Measurements from ENCODE around the gene RPL18. TPM values are rescaled to one million over a fixed set of nuclear protein-coding genes. Genes with fewer than 3 reads are reported as not detected.

The RPL18 gene
- total RNA-seq, 2 experiments from 2014 or later = 1,511 to 1,528 TPM

DNA sequence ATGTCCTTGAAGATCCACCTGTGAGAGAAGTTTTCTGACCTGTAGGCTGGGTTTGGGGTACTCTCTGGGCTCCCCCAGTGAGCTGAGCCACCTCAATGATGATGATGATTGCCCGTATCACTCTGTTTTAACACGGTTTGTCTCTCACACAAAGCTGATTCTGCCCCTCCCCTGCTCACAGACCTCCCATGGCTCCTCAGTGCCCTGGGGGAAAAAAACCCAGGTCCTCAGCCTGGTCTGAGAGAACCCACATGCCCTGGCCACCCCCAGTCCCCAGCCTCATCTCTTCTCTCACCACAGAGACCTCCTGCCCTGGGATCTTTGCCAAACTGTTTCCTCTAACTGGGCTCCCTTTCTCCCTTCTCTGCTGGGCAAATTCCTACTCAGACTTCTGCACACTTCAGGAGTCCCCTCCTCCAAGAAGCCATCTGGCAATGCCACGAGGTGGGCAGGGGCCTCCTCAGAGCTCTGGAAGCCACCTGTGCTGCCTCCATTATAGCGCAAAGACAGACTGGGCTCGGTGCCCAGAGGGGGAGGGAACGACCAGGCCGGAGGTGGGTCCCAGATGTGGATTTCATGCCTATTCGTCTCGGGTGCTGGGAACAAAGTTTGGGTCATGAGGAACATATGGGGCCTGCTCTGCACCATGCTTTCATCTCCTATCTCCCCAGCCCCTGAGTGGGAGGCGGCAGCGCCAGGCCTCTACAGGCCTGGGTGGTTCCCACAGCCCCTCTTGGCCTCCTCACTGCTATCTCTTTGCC, 35.5 kb upstream of the RPL18 start:
- no peak overlapping the region for H3K4me3 Mint-ChIP-seq
- H3K27me3 Mint-ChIP-seq = peaks cover 10% of the 10 kb centered on the region
- no peaks in the 10 kb centered on the region for H3K9me3 Mint-ChIP-seq
- peaks cover 20% of the 10 kb centered on the region for H3K4me1 Mint-ChIP-seq
- H3K36me3 Mint-ChIP-seq (ENCODE audit: low read depth) = no peaks in the 10 kb centered on the region
- H3K27ac Mint-ChIP-seq = no peak overlapping the region
- ChIA-PET CTCF (no interaction called here), POLR2A (no interaction called here)
- no peak for DNase-seq

DNA sequence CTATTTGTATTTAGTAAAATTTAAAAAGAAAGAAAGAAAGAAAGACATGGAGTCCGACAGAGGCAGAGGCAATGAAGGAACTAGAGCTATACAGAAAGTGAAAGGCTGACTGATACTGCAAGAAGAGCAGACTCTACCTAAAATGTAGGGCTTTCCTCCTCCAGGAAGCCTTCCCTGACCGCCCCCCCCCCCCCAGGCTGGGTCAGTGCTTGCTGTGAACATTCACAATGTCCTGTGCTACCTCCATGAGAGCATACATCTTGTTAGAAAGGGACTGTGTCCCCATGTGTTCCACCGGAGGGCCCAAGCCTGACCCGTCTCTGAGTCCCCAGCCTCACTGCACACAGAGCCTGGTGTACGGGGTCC, 32.7 kb upstream of the RPL18 start:
- POLR2A ChIA-PET = no interaction called here
- no peak overlapping the region for H3K4me3 Mint-ChIP-seq
- no peaks in the 10 kb centered on the region for H3K36me3 Mint-ChIP-seq (ENCODE audit: low read depth)
- H3K4me1 Mint-ChIP-seq = peaks cover 36% of the 10 kb centered on the region
- CTCF ChIA-PET = no interaction called here
- no peaks in the 10 kb centered on the region for H3K9me3 Mint-ChIP-seq
- H3K27ac Mint-ChIP-seq = no peak overlapping the region
- peaks cover 2% of the 10 kb centered on the region for H3K27me3 Mint-ChIP-seq
- no peak for DNase-seq

DNA sequence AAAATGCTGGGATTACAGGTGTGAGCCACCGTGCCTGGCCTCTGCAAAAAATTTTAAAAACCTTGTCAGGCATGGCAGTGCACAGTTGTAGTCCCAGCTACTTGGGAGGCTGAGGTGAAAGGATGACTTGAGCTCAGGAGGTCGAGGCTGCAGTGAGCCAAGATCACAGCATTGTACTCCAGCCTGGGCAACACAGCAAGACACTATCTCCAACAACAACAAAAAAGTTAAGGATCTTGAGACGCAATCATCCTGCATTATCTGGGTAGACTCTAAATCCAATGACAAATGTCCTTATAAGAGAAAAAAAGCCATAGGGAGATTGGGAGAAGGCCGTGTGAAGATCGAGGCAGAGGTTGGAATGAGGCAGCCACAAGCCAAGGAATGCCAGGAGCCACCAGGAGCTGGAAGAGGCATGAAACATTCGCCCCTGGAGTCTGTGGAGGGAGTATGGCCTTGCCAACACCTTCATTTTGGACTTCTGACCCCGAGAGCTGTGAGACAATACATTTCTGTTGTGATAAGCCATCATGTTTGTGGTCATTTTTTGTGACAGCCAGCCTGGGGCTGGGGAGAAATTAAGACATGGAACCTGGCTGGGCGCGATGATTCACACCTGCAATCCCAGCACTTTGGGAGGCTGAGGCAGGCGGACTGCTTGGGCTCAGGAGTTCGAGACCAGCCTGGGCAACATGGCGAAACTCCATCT, 32.1 kb upstream of the RPL18 start:
- H3K36me3 Mint-ChIP-seq (ENCODE audit: low read depth) = no peaks in the 10 kb centered on the region
- POLR2A ChIA-PET = no interaction called here
- H3K27ac Mint-ChIP-seq = no peak overlapping the region
- DNase-seq = no peak
- H3K4me3 Mint-ChIP-seq = no peak overlapping the region
- H3K4me1 Mint-ChIP-seq = peaks cover 39% of the 10 kb centered on the region
- peaks cover under 1% of the 10 kb centered on the region for H3K27me3 Mint-ChIP-seq
- H3K9me3 Mint-ChIP-seq = no peaks in the 10 kb centered on the region
- CTCF ChIA-PET = no interaction called here

DNA sequence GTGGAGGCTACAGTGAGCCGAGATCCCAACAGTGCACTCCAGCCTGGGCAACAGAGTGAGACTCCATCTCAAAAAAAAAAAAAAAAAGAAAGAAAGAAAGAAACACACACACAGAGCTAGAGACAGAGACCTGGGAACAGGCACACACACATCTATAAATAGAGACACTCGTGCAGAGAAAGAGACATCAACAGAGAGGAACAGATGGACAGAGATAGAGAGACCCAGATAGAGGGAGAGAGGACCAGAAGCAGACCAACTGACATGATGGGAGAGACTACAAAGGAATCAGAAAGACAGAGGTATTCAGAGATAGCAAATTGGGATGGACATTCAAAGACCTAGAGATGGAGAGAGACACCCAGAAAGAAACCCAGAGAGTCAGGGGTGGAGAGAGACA, 29.2 kb upstream of the RPL18 start:
- H3K27me3 Mint-ChIP-seq = peaks cover 6% of the 10 kb centered on the region
- H3K4me1 Mint-ChIP-seq = peaks cover 52% of the 10 kb centered on the region
- ChIA-PET POLR2A (no interaction called here), CTCF (interaction anchor here (0.7 kb wide), 2 partner anchors 182 to 1342 kb away, joined by 3 read pairs; no protein-coding TSS in a partner anchor)
- no peak overlapping the region for H3K4me3 Mint-ChIP-seq
- peak overlapping the region; percentile 11 for H3K27ac Mint-ChIP-seq
- no peaks in the 10 kb centered on the region for H3K36me3 Mint-ChIP-seq (ENCODE audit: low read depth)
- no peaks in the 10 kb centered on the region for H3K9me3 Mint-ChIP-seq
- DNase-seq = no peak

DNA sequence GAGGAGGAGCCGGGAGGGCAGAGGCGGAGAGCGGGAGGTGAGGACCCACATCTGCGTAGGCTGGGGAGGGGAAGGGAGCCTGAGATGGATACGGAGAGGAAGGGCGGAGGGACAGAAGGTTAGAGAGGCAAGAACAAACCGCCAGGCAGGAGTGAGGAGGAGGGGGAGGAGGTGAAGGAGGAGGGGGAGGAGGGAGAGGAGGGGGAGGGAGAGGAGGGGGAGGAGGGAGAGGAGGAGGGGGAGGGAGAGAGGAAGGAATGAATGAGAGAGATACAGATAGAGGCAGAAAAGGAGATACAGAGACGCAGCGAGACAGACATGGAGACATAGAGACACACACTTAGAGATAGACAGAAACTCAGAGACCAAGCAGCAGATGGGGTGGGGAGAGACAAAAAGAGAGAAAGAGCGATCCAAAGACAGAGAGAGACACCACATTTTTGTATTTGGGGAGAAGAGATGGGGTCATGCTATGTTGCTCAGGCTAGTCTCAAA, 27.8 kb upstream of the RPL18 start:
- H3K27ac Mint-ChIP-seq = peak overlapping the region; percentile 9
- H3K9me3 Mint-ChIP-seq = no peaks in the 10 kb centered on the region
- CTCF ChIA-PET = interaction anchor here (1.0 to 2.2 kb wide), 3 partner anchors 13 to 347 kb away, joined by 3 to 9 read pairs (median 5); partner anchors contain the start of genes GYS1 and RUVBL2
- POLR2A ChIA-PET = interaction anchor here (1.0 to 2.7 kb wide), 6 partner anchors 9 to 324 kb away, joined by 3 to 15 read pairs (median 4); partner anchors contain the start of gene DBP
- peaks cover 6% of the 10 kb centered on the region for H3K27me3 Mint-ChIP-seq
- H3K4me3 Mint-ChIP-seq = peak overlapping the region; percentile 53
- no peaks in the 10 kb centered on the region for H3K36me3 Mint-ChIP-seq (ENCODE audit: low read depth)
- H3K4me1 Mint-ChIP-seq = peaks cover 46% of the 10 kb centered on the region
- no peak for DNase-seq

DNA sequence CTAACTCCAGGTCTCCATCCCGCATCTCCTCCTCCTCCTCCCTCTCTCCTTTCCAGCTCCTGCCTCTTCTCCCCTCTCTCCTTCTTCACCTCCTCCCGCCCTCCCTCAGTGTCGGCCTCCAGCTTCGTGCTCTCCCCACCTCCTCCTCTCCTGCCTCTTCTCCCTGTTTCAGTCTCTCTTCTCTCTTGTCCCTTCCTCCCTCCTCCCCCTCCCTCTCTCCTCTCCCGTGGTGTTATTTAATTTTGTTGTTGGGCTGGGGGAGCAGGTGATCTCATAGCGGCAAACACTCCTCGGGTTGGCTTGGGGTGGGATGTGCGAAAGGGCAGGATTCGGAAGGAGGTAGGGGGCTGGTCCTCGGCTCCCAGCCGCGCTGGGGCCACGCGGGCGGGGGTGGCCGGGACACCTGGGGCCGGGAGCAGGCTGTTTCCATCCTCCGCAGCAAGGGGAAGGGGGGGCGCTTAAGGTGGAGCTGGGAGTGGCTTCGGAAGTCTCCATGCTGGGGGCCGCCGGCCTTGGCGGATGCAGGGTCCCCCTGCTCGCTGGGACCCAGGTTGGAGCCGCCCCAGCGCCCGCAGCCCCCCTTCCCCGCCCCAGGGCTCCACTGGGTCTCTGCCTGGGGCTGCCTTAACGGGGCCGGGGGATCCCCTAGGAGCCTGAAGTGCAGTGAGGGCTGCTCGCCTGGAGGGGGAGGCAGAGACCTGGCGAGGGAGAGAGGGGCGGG, 27.2 kb upstream of the RPL18 start, which contains the start of gene CA11:
CA11 (minus strand) TSS at position 187 of the 721 bp plus-strand sequence. CDS start 555 bp downstream, outside the sequence.
- peak within 1 kb of the TSS; percentile 73 for H3K27ac Mint-ChIP-seq
- H3K4me3 Mint-ChIP-seq = peak within 1 kb of the TSS; percentile 77
- DNase-seq = peak; percentile 92
- peaks cover 46% of the 10 kb centered on the region for H3K4me1 Mint-ChIP-seq
- H3K27me3 Mint-ChIP-seq = peaks cover 6% of the 10 kb centered on the region
- CTCF ChIA-PET = interaction anchor here (0.6 to 2.2 kb wide), 17 partner anchors 12 to 347 kb away, joined by 3 to 16 read pairs (median 5); partner anchors contain the start of genes GYS1, HSD17B14 and RUVBL2
- H3K9me3 Mint-ChIP-seq = no peaks in the 10 kb centered on the region
- no peaks in the 10 kb centered on the region for H3K36me3 Mint-ChIP-seq (ENCODE audit: low read depth)
- POLR2A ChIA-PET = interaction anchor here (0.9 to 2.7 kb wide), 10 partner anchors 9 to 324 kb away, joined by 3 to 21 read pairs (median 4); partner anchors contain the start of genes DBP, RPL18 and SPHK2

DNA sequence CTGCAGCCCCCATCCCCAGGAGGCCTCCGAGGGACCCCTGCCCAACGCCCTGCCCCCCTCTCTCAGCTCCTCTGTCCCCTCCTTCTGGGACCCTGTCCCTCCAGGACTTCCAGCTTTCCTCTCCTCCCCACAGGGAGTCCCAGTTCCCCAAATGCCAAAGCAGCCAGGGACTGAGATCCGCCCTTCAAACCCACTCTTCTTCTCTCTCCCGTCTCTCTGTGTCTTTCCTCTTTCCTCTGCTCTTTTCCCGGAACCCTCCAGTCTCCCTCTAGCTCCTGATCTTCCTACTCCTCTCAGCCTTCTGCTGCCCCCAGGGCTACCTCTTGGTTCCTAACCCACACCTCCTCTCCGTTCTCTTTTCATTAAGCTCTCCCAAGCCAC, 26.6 kb upstream of the RPL18 start:
- no peaks in the 10 kb centered on the region for H3K9me3 Mint-ChIP-seq

DNA sequence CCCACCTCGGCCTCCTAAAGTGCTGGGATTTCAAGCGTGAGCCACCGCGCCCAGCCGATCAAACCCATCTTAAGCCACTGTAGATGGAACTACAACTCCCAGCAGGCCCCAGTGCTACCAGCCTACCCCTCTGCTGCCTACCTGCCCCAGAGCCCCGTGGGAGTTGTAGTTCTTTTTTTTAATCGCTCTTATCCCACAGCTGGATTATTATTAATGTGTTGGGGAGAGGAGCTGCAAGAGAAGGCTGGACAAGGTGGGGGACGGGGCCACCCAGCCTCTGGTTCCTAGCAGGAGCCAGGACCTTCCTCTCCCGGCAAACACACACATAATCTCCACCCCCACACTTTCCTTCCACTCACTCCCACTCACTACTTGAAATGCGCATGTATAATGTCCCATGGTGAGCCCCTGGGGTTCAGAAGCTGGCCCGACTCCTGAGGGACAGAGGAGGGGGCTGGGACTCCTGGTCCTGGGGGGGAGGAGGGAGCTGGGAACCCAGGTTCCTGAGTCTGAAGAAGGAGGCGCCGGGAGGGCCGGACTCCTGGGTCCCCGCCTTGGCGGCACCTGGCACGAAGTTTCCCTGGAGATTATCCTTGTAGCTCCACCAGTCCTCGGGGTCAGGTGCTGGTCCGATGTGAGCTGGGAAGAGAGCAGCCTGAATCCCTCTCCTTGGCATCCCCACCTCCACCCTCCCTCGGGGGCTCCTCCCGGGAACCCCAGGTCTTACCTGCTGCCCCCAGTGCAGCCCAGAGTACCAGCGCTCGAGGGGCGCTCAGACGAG, 26.1 kb upstream of the RPL18 start:
- CTCF ChIA-PET = interaction anchor here (0.6 to 2.2 kb wide), 17 partner anchors 11 to 498 kb away, joined by 3 to 16 read pairs (median 5); partner anchors contain the start of genes GYS1, HSD17B14 and RUVBL2
- Mint-ChIP-seq H3K9me3 (no peaks in the 10 kb centered on the region), H3K27ac (no peak overlapping the region), H3K27me3 (peaks cover 6% of the 10 kb centered on the region), H3K4me1 (peaks cover 42% of the 10 kb centered on the region), H3K36me3 (ENCODE audit: low read depth) (no peaks in the 10 kb centered on the region), H3K4me3 (peak overlapping the region; percentile 77)
- POLR2A ChIA-PET = interaction anchor here (0.5 to 2.7 kb wide), 9 partner anchors 8 to 326 kb away, joined by 3 to 21 read pairs (median 5); partner anchors contain the start of genes DBP, RPL18 and SPHK2
- DNase-seq = peak; percentile 80

More for the DNA sequence above, 26.6 kb upstream of the RPL18 start:
- no peak for DNase-seq
- H3K27me3 Mint-ChIP-seq = peaks cover 6% of the 10 kb centered on the region
- H3K27ac Mint-ChIP-seq = peak overlapping the region; percentile 73
- peak overlapping the region; percentile 77 for H3K4me3 Mint-ChIP-seq
- H3K36me3 Mint-ChIP-seq (ENCODE audit: low read depth) = no peaks in the 10 kb centered on the region
- CTCF ChIA-PET = interaction anchor here (0.6 to 2.2 kb wide), 18 partner anchors 12 to 348 kb away, joined by 3 to 16 read pairs (median 4); partner anchors contain the start of genes GYS1, HSD17B14 and RUVBL2
- POLR2A ChIA-PET = interaction anchor here (0.9 to 2.7 kb wide), 10 partner anchors 8 to 325 kb away, joined by 3 to 21 read pairs (median 4); partner anchors contain the start of genes DBP, RPL18 and SPHK2
- H3K4me1 Mint-ChIP-seq = peaks cover 43% of the 10 kb centered on the region

DNA sequence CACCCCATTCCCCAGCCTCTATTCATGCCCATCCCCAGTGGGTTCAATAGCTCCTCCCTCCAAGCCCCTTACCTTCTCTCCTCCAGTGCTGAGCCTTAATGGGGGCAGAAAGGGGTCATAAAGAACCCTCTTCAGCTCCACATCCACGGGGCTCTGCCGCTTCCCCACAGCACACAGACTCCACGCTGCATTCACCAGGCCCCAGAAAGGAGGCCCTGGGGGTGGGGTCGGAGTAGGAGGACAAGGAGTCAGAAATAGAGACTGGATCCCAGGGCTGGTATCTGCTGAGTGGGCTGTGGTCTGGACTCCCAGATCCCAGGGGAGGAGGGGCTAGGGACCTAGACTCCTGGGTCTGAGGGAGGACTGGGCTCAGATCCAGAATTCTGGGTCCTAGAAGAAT, 25.4 kb upstream of the RPL18 start:
- H3K36me3 Mint-ChIP-seq (ENCODE audit: low read depth) = no peaks in the 10 kb centered on the region
- ChIA-PET CTCF (interaction anchor here (0.6 to 2.1 kb wide), 4 partner anchors 30 to 498 kb away, joined by 3 to 16 read pairs (median 6); partner anchors contain the start of genes GYS1 and RUVBL2), POLR2A (interaction anchor here (1.5 to 2.7 kb wide), 3 partner anchors 10 to 198 kb away, joined by 4 to 21 read pairs (median 7); partner anchors contain the start of genes RPL18 and SPHK2)
- no peaks in the 10 kb centered on the region for H3K9me3 Mint-ChIP-seq
- peaks cover 6% of the 10 kb centered on the region for H3K27me3 Mint-ChIP-seq
- no peak overlapping the region for H3K27ac Mint-ChIP-seq
- DNase-seq = no peak
- H3K4me1 Mint-ChIP-seq = peaks cover 42% of the 10 kb centered on the region
- no peak overlapping the region for H3K4me3 Mint-ChIP-seq

DNA sequence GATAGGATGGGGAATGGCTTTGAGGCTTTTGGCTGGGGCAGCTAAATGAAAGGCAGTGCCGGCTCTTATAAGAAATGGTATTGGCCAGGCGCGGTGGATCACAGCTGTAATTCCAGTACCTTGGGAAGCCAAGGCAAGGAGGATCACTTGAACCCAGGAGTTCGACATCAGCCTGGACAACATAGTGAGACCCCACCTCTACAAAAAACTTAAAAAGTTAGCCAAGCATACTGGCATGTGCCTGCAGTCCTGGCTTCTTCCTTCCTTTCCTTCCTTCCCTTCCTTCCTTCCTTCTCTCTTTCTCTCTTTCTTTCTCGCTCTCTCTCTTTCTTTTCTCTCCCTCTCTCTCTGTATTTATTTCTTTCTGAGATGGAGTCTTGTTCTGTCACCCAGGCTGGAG, 23.9 kb upstream of the RPL18 start:
- no peak overlapping the region for H3K27ac Mint-ChIP-seq
- no peaks in the 10 kb centered on the region for H3K9me3 Mint-ChIP-seq
- CTCF ChIA-PET = interaction anchor here (1.0 to 1.8 kb wide), 2 partner anchors 145 to 350 kb away, joined by 3 to 4 read pairs; partner anchors contain the start of genes GYS1 and RUVBL2
- H3K4me1 Mint-ChIP-seq = peaks cover 46% of the 10 kb centered on the region
- no peak for DNase-seq
- POLR2A ChIA-PET = no interaction called here
- H3K27me3 Mint-ChIP-seq = peaks cover 6% of the 10 kb centered on the region
- H3K4me3 Mint-ChIP-seq = no peak overlapping the region
- no peaks in the 10 kb centered on the region for H3K36me3 Mint-ChIP-seq (ENCODE audit: low read depth)

DNA sequence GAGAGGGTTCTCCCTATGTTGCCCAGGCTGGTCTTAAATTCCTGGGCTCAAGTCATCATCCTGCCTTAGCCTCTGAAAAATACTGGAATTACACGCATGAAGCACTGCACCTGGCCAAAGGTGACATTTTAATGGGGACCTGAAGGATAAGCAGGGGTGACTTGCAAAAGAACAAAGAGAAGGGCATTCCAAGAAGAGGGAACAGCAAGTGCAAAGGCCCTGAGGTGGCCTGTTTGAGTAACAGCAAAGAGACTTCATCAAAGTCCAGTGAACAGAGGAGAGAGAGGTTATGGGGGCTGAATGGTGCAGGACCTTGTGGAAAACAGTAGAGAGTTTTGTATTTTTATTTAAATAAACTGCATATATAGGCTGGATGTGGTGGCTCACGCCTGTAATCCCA, 22.9 kb upstream of the RPL18 start:
- no peak for DNase-seq
- no peak overlapping the region for H3K4me3 Mint-ChIP-seq
- ChIA-PET POLR2A (interaction anchor here (1.0 kb wide), 1 partner anchor 18 kb away, joined by 4 read pairs; no protein-coding TSS in a partner anchor), CTCF (no interaction called here)
- H3K36me3 Mint-ChIP-seq (ENCODE audit: low read depth) = no peaks in the 10 kb centered on the region
- no peak overlapping the region for H3K27ac Mint-ChIP-seq
- peaks cover 40% of the 10 kb centered on the region for H3K4me1 Mint-ChIP-seq
- H3K27me3 Mint-ChIP-seq = peaks cover 6% of the 10 kb centered on the region
- H3K9me3 Mint-ChIP-seq = no peaks in the 10 kb centered on the region
